ENCODE measurements around the gene JAK1. TPM values are rescaled to one million over a fixed set of nuclear protein-coding genes. Genes with fewer than 3 reads are reported as not detected.

The JAK1 gene
- total and polyA plus RNA-seq, 10 of the 15 experiments (the other 5 are each of a cell fraction or from before 2014, with no cell fraction given): 9.6 to 45.5 (median 35.7) TPM

DNA sequence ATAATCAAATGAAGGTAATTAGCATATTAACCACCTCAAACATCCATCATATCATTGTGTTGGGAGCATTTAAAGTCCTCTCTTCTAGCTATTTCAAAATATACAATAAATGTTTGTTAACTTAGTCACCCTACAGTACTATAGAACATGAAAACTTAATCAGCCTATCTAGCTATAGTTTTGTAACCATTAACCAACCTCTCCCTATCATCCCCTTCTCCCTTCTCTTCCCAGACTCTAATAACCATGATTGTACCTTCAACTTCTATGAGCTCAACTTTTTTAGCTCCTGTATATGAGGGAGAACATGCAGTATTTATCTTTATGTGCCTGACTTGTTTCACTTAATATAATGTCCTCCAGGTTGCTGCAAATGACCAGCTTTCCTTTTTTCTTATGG is 167.5 kb downstream of the JAK1 start:
- Histone ChIP-seq H3K27me3 (replicated peaks in 1 of 2; ENCODE audit: control insufficient read depth in 2 of 2, insufficient read depth in 2 of 2, low read length in 1 of 2) (no peaks in the 10 kb centered on the region), H2AFZ (ENCODE audit: control insufficient read depth, low read depth, low read length) (no peak overlapping the region), H3K9me3 (replicated peaks; ENCODE audit: control insufficient read depth, insufficient read depth, low read length) (no peaks in the 10 kb centered on the region), H3K79me2 (ENCODE audit: control insufficient read depth, insufficient read depth, low read length) (no peaks in the 10 kb centered on the region), H3K4me1 (ENCODE audit: control insufficient read depth, insufficient read depth, low read length) (no peaks in the 10 kb centered on the region), H3K4me3 (no peak overlapping the region), H3K9ac (ENCODE audit: control insufficient read depth, insufficient read depth, low read length) (no peak overlapping the region), H3K27ac (ENCODE audit: control insufficient read depth, insufficient read depth) (no peak overlapping the region), H4K20me1 (ENCODE audit: control insufficient read depth, insufficient read depth) (no peaks in the 10 kb centered on the region), H3K36me3 (ENCODE audit: control insufficient read depth in 2 of 2, insufficient read depth in 2 of 2, low read length in 1 of 2) (no peaks in the 10 kb centered on the region), H3K4me2 (ENCODE audit: control insufficient read depth, insufficient read depth) (no peak overlapping the region)
- FAIRE-seq (no peak), ATAC-seq (no peak), DNase-seq (ENCODE audit: low read depth, low spot score) (no peak)
- RAD21 ChIA-PET (ENCODE audit: unreplicated experiment): no interaction called here
- CTCF ChIA-PET: interaction anchor here (0.9 kb wide), 1 partner anchor 24 kb away, joined by 3 read pairs; no protein-coding TSS in a partner anchor
- in situ Hi-C loops (cut with MboI): no loop called here
- SMC1A ChIA-PET (ENCODE audit: uncharacterized antibody, unreplicated experiment): no interaction called here
- BruUV-seq (replicated peaks): no TSS peak
- intact Hi-C loops (cut with micrococcal nuclease; ENCODE audit: unreplicated experiment): no loop called here
- POLR2A ChIA-PET: no interaction called here
- TF ChIP-seq ZNF384 (IDR thresholded peaks at IDR 0.05; ENCODE audit: borderline replicate concordance, low read depth, low read length) (no peak), ZZZ3 (IDR thresholded peaks at IDR 0.05; ENCODE audit: control insufficient read depth, insufficient read length, low read depth) (no peak), ZNF622 (IDR thresholded peaks at IDR 0.05) (no peak), HDGF (IDR thresholded peaks at IDR 0.05) (no peak), STAT1 (conservative IDR thresholded peaks at IDR 0.05) (no peak), IRF4 (IDR thresholded peaks at IDR 0.05; ENCODE audit: low read depth, low read length) (no peak), KAT2A (conservative IDR thresholded peaks at IDR 0.05; ENCODE audit: control insufficient read depth, low read depth, low read length) (no peak), MYB (IDR thresholded peaks at IDR 0.05; ENCODE audit: borderline replicate concordance, low read depth, low read length) (no peak), SIX5 (IDR thresholded peaks at IDR 0.05; ENCODE audit: low read depth, low read length, severe bottlenecking) (no peak), FOXK2 (IDR thresholded peaks at IDR 0.05) (no peak), HDAC6 (IDR thresholded peaks at IDR 0.05; ENCODE audit: unreplicated experiment) (no peak), SMAD1 (IDR thresholded peaks at IDR 0.05; ENCODE audit: low read depth, partially characterized antibody) (no peak)
- TF ChIP-seq, protein P1, sequence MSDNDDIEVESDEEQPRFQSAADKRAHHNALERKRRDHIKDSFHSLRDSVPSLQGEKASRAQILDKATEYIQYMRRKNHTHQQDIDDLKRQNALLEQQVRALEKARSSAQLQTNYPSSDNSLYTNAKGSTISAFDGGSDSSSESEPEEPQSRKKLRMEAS (IDR thresholded peaks at IDR 0.05; ENCODE audit: low read depth, low read length): no peak
- TF ChIP-seq, protein P2, sequence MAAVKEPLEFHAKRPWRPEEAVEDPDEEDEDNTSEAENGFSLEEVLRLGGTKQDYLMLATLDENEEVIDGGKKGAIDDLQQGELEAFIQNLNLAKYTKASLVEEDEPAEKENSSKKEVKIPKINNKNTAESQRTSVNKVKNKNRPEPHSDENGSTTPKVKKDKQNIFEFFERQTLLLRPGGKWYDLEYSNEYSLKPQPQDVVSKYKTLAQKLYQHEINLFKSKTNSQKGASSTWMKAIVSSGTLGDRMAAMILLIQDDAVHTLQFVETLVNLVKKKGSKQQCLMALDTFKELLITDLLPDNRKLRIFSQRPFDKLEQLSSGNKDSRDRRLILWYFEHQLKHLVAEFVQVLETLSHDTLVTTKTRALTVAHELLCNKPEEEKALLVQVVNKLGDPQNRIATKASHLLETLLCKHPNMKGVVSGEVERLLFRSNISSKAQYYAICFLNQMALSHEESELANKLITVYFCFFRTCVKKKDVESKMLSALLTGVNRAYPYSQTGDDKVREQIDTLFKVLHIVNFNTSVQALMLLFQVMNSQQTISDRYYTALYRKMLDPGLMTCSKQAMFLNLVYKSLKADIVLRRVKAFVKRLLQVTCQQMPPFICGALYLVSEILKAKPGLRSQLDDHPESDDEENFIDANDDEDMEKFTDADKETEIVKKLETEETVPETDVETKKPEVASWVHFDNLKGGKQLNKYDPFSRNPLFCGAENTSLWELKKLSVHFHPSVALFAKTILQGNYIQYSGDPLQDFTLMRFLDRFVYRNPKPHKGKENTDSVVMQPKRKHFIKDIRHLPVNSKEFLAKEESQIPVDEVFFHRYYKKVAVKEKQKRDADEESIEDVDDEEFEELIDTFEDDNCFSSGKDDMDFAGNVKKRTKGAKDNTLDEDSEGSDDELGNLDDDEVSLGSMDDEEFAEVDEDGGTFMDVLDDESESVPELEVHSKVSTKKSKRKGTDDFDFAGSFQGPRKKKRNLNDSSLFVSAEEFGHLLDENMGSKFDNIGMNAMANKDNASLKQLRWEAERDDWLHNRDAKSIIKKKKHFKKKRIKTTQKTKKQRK (IDR thresholded peaks at IDR 0.05; ENCODE audit: low read depth, low read length): no peak
- TF ChIP-seq, protein P3, sequence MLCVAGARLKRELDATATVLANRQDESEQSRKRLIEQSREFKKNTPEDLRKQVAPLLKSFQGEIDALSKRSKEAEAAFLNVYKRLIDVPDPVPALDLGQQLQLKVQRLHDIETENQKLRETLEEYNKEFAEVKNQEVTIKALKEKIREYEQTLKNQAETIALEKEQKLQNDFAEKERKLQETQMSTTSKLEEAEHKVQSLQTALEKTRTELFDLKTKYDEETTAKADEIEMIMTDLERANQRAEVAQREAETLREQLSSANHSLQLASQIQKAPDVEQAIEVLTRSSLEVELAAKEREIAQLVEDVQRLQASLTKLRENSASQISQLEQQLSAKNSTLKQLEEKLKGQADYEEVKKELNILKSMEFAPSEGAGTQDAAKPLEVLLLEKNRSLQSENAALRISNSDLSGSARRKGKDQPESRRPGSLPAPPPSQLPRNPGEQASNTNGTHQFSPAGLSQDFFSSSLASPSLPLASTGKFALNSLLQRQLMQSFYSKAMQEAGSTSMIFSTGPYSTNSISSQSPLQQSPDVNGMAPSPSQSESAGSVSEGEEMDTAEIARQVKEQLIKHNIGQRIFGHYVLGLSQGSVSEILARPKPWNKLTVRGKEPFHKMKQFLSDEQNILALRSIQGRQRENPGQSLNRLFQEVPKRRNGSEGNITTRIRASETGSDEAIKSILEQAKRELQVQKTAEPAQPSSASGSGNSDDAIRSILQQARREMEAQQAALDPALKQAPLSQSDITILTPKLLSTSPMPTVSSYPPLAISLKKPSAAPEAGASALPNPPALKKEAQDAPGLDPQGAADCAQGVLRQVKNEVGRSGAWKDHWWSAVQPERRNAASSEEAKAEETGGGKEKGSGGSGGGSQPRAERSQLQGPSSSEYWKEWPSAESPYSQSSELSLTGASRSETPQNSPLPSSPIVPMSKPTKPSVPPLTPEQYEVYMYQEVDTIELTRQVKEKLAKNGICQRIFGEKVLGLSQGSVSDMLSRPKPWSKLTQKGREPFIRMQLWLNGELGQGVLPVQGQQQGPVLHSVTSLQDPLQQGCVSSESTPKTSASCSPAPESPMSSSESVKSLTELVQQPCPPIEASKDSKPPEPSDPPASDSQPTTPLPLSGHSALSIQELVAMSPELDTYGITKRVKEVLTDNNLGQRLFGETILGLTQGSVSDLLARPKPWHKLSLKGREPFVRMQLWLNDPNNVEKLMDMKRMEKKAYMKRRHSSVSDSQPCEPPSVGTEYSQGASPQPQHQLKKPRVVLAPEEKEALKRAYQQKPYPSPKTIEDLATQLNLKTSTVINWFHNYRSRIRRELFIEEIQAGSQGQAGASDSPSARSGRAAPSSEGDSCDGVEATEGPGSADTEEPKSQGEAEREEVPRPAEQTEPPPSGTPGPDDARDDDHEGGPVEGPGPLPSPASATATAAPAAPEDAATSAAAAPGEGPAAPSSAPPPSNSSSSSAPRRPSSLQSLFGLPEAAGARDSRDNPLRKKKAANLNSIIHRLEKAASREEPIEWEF (IDR thresholded peaks at IDR 0.05; ENCODE audit: insufficient replicate concordance, low read depth, low read length): no peak
- TF ChIP-seq, protein P4, sequence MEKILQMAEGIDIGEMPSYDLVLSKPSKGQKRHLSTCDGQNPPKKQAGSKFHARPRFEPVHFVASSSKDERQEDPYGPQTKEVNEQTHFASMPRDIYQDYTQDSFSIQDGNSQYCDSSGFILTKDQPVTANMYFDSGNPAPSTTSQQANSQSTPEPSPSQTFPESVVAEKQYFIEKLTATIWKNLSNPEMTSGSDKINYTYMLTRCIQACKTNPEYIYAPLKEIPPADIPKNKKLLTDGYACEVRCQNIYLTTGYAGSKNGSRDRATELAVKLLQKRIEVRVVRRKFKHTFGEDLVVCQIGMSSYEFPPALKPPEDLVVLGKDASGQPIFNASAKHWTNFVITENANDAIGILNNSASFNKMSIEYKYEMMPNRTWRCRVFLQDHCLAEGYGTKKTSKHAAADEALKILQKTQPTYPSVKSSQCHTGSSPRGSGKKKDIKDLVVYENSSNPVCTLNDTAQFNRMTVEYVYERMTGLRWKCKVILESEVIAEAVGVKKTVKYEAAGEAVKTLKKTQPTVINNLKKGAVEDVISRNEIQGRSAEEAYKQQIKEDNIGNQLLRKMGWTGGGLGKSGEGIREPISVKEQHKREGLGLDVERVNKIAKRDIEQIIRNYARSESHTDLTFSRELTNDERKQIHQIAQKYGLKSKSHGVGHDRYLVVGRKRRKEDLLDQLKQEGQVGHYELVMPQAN (conservative IDR thresholded peaks at IDR 0.05): no peak
